A673 (cell line): ENCODE measurements around the gene IBA57. TPM values are rescaled to one million over a fixed set of nuclear protein-coding genes. Genes with fewer than 3 reads are reported as not detected.

Experiments
- BruUV-seq: library from RNA; stranded (reverse); fragments of 400-500 nt; replicated peaks from 2 replicates; lab custom pipeline; 2021; lab: Mats Ljungman, UMichigan
- CTCF ChIA-PET: fragments of 300-600 bp; sonication (Branson Sonifier 250); formaldehyde crosslinking; loops from one replicate; lab custom pipeline; 2022; ENCODE audit warnings: antibody characterized with exemption; lab: Charles Lee
- POLR2A ChIA-PET: fragments of 300-600 bp; sonication (Branson Sonifier 250); formaldehyde crosslinking; loops from one replicate; lab custom pipeline; 2022; ENCODE audit warnings: antibody characterized with exemption; ENCODE audit not compliant: low non-redundant PET; lab: Charles Lee
- DNase-seq: peaks from one replicate; pipeline ENCODE4 v3.0.0-alpha.2; 2015; ENCODE audit warnings: low spot score
- H3K27ac ChIP-seq: fragments of 200-600 bp; sonication (generic); 2 replicates; pipeline ENCODE4 v1.5.1; 2016; ENCODE audit warnings: mixed run types, low read depth, mild to moderate bottlenecking, mixed read lengths, antibody characterized with exemption, low read length; ENCODE audit not compliant: poor library complexity, severe bottlenecking
- H3K27me3 ChIP-seq: fragments of 200-600 bp; sonication (generic); replicated peaks from 2 replicates; pipeline ENCODE4 v1.6.1; 2017; ENCODE audit warnings: mixed run types, low read depth, mild to moderate bottlenecking, mixed read lengths, antibody characterized with exemption, low read length; ENCODE audit not compliant: insufficient read depth, poor library complexity
- H3K36me3 ChIP-seq: fragments of 200-600 bp; sonication (generic); 2 replicates; pipeline ENCODE4 v1.6.1; 2016; ENCODE audit warnings: mixed run types, mild to moderate bottlenecking, mixed read lengths, antibody characterized with exemption, low read length; ENCODE audit not compliant: insufficient read depth, poor library complexity, severe bottlenecking
- H3K4me1 ChIP-seq: fragments of 200-600 bp; sonication (generic); 2 replicates; pipeline ENCODE4 v1.6.1; 2017; ENCODE audit warnings: mixed run types, mild to moderate bottlenecking, mixed read lengths, antibody characterized with exemption, low read length; ENCODE audit not compliant: insufficient read depth, poor library complexity, severe bottlenecking
- H3K4me3 ChIP-seq: fragments of 200-600 bp; sonication (generic); 2 replicates; pipeline ENCODE4 v1.5.1; 2016; ENCODE audit warnings: low read depth, mixed run types, mild to moderate bottlenecking, mixed read lengths, low read length; ENCODE audit not compliant: poor library complexity, severe bottlenecking
- H3K9me3 ChIP-seq: fragments of 200-600 bp; sonication (generic); 2 replicates; pipeline ENCODE4 v1.6.1; 2016; ENCODE audit warnings: mixed run types, low read depth, mild to moderate bottlenecking, mixed read lengths, antibody characterized with exemption, low read length; ENCODE audit not compliant: poor library complexity, severe bottlenecking
- EZH2 ChIP-seq: fragments of 200-600 bp; sonication (generic); IDR thresholded peaks from 2 replicates; pipeline ENCODE4 v1.6.1; 2017; ENCODE audit warnings: borderline replicate concordance, low read depth, mild to moderate bottlenecking, mixed read lengths, antibody characterized with exemption, low read length; ENCODE audit not compliant: poor library complexity, severe bottlenecking
- intact Hi-C: fragments of 100-400 bp; cut with micrococcal nuclease; formaldehyde crosslinking; loops from one replicate; pipeline ENCODE4 v1.10.0; 2022; ENCODE audit not compliant: unreplicated experiment
- total RNA-seq: library from RNA; stranded (reverse); gene quantifications from 2 replicates; pipeline ENCODE4 v1.2.3, GENCODE V29; 2021
- TF ChIP-seq, protein P1 (sequence below): fragments of 300-800, 200-600 bp; sonication (generic); conservative IDR thresholded peaks from 2 replicates; pipeline ENCODE4 v1.5.1; 2017; ENCODE audit warnings: low read depth, mild to moderate bottlenecking, antibody characterized with exemption, low read length, moderate library complexity, mixed read lengths

Gene IBA57
- total RNA-seq, 1 experiment from 2014 or later = 12.1 TPM

DNA sequence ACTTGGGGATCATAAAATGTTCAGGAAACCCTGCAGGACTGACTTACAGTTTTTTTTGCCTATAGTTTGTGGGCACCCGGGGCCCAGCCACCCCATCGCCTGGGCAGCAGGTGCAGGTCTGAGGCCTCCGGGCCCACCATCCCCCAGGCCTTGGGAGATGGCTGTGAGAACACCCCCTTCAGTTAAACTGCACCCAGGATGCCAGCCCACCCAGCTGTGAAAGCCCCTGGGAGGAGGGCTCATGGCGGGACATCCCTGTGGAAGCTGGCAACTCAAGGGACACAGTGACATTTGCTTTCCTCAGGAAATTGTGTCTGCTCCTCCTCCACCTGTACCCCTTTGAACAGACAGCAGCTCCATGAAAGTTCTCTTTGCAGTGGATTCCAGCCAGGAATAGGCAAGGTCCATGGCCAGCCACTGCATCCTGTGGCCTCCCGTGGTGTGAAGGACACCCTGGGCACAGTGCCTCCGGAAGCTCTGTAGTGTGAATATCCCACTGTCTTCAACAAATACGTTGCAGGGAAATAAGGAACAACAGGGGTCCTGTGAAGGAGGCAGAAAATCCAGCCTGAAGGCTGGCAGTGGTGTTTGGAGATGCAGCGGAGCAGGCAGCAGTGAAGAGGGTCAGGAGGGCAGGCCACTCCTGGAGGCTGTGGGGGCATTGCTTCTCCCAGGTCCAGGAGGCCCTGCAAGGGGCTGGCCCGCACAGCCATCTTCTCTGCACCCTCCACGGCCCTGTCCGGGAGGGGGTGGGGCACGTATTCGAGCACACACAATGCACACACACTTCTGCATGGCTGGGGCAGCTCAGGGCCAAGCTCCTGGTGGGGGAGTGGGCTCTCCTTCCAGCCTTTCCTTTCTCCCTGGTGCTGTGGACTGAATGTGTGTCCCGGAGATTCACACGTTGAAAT, 40.2 kb downstream of the IBA57 start:
- POLR2A ChIA-PET = no interaction called here
- TF ChIP-seq, protein P1, sequence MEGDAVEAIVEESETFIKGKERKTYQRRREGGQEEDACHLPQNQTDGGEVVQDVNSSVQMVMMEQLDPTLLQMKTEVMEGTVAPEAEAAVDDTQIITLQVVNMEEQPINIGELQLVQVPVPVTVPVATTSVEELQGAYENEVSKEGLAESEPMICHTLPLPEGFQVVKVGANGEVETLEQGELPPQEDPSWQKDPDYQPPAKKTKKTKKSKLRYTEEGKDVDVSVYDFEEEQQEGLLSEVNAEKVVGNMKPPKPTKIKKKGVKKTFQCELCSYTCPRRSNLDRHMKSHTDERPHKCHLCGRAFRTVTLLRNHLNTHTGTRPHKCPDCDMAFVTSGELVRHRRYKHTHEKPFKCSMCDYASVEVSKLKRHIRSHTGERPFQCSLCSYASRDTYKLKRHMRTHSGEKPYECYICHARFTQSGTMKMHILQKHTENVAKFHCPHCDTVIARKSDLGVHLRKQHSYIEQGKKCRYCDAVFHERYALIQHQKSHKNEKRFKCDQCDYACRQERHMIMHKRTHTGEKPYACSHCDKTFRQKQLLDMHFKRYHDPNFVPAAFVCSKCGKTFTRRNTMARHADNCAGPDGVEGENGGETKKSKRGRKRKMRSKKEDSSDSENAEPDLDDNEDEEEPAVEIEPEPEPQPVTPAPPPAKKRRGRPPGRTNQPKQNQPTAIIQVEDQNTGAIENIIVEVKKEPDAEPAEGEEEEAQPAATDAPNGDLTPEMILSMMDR = no peak
- intact Hi-C loops = no loop called here
- CTCF ChIA-PET = no interaction called here
- Histone ChIP-seq H3K27ac (no peak overlapping the region), H3K4me3 (no peak overlapping the region), H3K36me3 (no peaks in the 10 kb centered on the region), H3K27me3 (no peaks in the 10 kb centered on the region), H3K4me1 (no peaks in the 10 kb centered on the region), H3K9me3 (no peaks in the 10 kb centered on the region)
- no peak for DNase-seq
- no TSS peak for BruUV-seq

DNA sequence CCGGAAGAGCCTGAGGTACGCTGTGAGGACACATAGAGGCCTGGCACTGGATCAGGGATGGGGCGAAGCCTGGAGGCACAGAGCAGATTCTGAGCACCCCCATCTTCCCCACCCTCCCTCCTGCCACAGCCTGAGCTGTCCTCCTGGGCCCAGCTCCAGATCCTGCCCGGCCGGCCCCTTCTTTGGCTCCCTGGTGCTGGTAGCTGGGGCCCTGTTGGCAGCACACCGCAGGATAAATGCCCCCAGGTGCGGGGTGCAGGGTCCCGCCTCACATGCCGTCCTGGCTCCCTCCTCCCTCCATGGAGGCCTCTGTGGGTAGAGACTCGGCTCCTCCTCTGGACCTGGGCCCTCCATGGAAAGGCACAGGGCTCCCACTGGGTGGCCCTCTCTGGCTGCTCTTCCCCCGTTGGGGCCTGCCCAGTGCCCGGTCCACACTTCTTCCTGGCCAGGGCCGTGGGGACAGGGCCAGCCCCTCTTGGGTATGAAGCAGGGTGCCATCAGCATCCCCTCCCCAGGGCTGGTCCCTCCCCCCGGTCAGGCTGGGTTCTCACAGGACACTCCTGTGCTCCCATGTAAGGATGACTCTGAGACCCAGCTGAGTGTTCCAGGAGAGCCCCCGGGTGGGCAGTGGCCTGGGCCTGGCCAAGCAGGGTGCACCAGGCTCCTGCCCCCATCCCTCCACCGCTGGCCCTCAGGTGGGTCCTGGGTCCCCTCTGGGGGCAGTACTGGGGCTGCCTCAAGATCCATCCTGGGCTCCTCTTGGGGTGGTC, 41.2 kb downstream of the IBA57 start:
- no TSS peak for BruUV-seq
- ChIA-PET POLR2A (no interaction called here), CTCF (no interaction called here)
- Histone ChIP-seq H3K4me3 (no peak overlapping the region), H3K4me1 (no peaks in the 10 kb centered on the region), H3K36me3 (no peaks in the 10 kb centered on the region), H3K27me3 (no peaks in the 10 kb centered on the region), H3K9me3 (no peaks in the 10 kb centered on the region), H3K27ac (no peak overlapping the region)
- intact Hi-C loops = no loop called here
- TF ChIP-seq EZH2 = no peak
- TF ChIP-seq, protein P1 = no peak
- DNase-seq = no peak

- CTCF ChIA-PET = no interaction called here
- H3K4me1 ChIP-seq = no peaks in the 10 kb centered on the region
- no peak for TF ChIP-seq EZH2
- TF ChIP-seq, protein P1 = no peak
- intact Hi-C loops = no loop called here
- no peak for DNase-seq
- H3K9me3 ChIP-seq = no peaks in the 10 kb centered on the region
- H3K36me3 ChIP-seq = no peaks in the 10 kb centered on the region
- POLR2A ChIA-PET = no interaction called here
- H3K27me3 ChIP-seq = no peaks in the 10 kb centered on the region
- BruUV-seq = no TSS peak
- H3K4me3 ChIP-seq = no peak overlapping the region
- no peak overlapping the region for H3K27ac ChIP-seq
Measured at GRCh38 chr1:228207381-228207810, 41.8 kb downstream of the IBA57 start.
